Activated T-cell treated with anti-CD3 and anti-CD28 coated beads, Interleukin-2, amount 50 U/mL, for 4 hours (primary cell): ENCODE measurements around the gene RGN. TPM values are rescaled to one million over a fixed set of nuclear protein-coding genes. Genes with fewer than 3 reads are reported as not detected.

Experiments used
- total RNA-seq, 3 donors: library from RNA; stranded (reverse); gene quantifications; one replicate each; pipeline ENCODE4 v1.2.1, GENCODE V29; 2021

RGN gene
- total RNA-seq, 3 donors from 2014 or later = 0.11 to 0.15 (median 0.14) TPM

Other genes starting within 250 kb of the RGN start
- 1 to 10 TPM; 4.7 to 5.5 (median 4.9) TPM for gene RP2, start 241.4 kb upstream of the RGN start, total RNA-seq
- gene JADE3, start 166.0 kb upstream of the RGN start, total RNA-seq = 1 to 10 TPM; 1.0 to 2.3 (median 1.2) TPM
- gene NDUFB11, start 66.3 kb downstream of the RGN start, total RNA-seq = 100 to 1,000 TPM in 2 of 3 donors, 10 to 100 TPM in 1; 95.3 to 103 (median 100) TPM
- 10 to 100 TPM; 77.7 to 83.4 (median 81.4) TPM for gene RBM10, start 66.8 kb downstream of the RGN start, total RNA-seq
- gene UBA1, start 115.4 kb downstream of the RGN start, total RNA-seq = 100 to 1,000 TPM; 236 to 281 (median 254) TPM
- 10 to 100 TPM; 45.4 to 51.4 (median 49.4) TPM for gene CDK16, start 140.2 kb downstream of the RGN start, total RNA-seq
- 10 to 100 TPM; 13.5 to 18.8 (median 16.0) TPM for gene USP11, start 154.6 kb downstream of the RGN start, total RNA-seq